GM21723 (cell line): ENCODE data around the gene CWC27.

ENCODE experiments used
- ATAC-seq: cut with Tn5 transposase; IDR thresholded peaks from one replicate; pipeline ENCODE4 v1.9.1; 2021; ENCODE audit warnings: mild to moderate bottlenecking, moderate library complexity; ENCODE audit not compliant: unreplicated experiment

Gene CWC27

DNA sequence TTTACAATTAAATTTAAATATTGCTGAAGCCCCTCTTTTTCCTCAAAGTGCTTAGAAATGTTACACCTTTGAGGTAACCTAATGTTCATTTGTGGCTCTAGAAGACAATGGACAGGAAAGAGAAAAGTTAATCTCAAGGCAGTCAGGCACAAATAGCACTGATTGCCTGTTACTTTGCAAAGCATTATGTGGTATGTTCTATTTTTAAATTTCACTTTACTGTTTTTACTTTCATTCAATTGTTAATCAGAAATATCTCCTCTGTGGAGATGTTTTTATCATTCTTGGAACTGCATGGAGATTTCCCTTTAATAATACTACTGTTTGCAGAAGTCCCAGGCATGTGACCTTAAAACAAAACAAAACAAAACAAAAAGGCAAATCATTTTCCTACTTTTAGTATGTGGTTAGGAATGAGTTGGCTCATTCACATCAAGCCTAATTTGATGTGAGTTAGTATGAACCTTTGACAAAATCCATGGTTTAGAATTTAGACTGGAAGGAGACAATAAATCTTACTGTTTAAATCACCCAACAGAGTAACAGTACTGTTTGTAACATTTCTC is 67.5 kb downstream of the CWC27 start:
- no peak for ATAC-seq

DNA sequence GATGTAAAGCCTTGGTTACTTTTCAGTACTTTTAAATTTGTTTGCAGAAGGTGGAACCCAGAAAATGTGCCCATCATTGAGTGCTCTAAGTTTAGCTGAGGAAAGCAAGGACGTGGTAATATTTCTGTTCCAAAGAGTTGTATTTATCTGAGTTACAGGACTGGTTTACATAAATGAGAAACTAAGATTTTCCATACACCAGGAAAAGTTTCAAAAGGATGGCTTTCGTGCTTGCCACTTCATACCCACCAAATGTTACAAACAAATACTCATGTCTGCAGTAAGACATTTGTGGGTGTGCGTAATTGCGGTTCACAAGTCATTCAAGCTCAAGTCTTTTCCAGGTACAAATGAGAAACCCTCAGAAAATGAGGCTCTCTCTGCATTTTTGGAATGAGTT is 68.1 kb downstream of the CWC27 start:
- ATAC-seq = no peak

DNA sequence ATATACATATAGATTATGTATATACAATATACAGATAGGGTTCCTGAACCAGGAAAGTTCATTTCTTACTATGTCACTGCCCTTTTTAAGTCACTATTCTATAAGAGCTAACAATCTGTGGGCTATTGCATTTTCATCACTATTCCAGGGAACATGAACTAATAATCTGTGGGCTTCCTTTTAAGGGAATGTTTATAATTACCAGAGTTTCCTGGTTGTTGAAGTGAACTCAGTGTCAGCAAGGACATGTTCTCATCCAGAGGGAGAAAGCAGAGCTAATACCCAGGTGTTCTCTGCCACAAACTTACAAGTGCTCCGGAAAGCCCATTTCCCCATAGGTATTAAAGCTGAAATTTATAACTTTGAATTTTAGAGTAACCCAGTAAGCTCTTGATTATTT is 69.6 kb downstream of the CWC27 start:
- no peak for ATAC-seq

DNA sequence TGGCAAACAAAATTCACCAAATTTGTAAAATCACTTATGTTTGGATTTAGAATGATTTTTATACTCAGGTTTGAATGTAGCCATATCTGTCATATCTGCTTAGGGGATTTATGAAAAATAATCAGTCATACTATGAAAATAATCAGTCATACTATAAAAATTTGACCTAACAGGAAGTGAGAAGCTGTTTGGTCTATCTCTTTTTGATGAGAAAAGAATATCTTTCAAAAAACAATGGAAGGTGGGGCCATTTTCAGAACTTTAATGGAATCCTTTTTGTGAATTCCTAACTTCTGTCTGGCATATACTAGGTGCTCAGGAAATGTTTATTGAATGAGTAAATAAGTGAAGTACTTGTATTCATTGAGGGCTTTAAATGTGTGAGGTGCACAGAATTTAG is 70.1 kb downstream of the CWC27 start:
- ATAC-seq = no peak

GRCh38 chr5:64839936-64840335 is 71.2 kb downstream of the CWC27 start:
- no peak for ATAC-seq

- no peak for ATAC-seq
These were observed 72.2 kb downstream of the CWC27 start for GRCh38 chr5:64840958-64841357.

DNA sequence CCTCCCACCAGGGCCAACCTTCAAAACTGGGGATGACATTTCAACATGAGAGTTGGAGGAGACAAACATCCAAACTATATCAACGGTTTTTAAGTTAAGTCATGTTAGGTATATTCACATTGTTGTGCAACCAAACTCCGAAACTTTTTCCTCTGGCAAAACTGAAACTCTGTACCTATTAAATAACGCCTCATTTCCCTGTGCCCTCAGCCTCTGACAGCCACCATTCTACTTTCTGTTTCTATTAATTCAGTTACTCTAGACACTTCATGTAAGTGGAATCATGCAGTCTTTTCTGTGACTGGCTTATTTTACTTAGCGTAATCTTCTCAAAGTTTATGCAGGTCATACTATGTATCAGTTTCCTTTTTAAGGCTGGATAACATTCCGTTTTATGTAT is 85.0 kb downstream of the CWC27 start:
- ATAC-seq = no peak

DNA sequence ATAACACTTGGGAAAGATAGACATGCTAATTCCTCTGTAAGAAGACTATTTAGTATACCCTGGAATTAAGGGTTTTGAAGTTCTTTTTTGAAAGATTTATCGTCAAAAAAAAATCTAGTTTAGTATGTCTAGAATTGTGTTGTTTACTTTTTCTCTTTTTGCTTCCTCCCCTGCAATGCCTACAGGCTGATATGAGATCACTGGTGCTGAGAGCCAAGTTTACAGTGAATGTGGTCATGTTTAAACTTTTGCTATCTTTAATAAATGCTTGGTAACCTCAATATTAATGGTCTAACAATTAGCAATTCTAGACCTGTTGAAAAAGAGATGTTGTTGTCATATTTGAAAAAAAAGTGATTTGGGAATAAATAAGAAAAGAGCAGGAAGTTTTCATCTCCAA is 86.1 kb downstream of the CWC27 start:
- no peak for ATAC-seq

DNA sequence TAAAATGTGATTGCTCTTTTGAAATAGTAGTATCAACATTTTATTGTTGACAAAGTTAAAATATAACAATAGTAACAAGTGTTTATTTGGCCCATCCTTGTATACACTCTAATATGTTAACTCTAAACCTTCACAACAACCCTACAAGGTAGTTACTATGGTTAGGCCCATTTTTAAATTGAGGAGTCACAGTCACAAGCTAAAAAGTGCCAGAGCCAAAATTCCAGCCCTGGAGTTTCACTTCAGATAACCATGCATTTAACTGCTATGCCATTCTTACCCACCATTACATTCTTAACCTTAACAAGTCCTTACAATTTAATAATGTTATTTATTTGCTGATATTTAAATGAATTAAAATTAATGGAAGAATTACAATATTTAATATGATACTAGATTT is 91.2 kb downstream of the CWC27 start:
- ATAC-seq = no peak

DNA sequence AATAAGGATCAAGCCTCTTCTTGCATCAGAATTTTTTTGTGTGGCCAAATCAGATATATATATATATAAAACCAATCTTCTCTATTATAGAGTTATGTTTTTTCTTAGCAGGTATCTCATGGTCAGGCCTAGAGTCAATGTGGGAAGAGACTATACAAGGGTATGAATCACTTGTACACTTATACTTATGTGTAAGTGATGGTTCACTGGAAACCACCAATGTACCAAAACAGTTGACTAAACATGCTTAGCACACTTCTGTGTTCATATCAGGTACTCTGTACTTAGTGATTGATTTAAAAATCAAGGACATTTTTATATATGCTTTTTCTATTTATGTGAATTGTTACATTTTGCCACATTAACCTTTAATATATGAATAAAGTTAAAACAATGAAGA is 92.6 kb downstream of the CWC27 start:
- no peak for ATAC-seq

GRCh38 chr5:64864171-64864570 is 95.4 kb downstream of the CWC27 start:
- ATAC-seq = no peak

DNA sequence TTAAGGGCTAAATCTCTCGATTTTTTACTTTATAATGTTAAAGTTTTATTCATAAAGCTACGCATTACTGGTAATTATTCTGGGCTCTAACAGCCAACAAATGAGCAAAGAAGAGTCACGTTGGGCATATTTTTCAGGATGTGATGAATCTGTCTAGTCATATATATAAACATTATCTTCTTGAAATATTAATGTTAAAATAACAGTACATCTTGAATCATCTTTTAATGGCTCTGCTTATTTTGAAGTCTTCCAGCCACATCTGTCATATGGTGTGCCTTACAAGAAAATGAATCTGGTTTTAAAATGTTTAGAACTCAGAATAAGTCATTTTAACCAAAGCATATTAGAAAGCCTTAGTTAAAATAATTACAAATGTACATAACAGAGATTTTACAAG is 96.9 kb downstream of the CWC27 start:
- no peak for ATAC-seq

DNA sequence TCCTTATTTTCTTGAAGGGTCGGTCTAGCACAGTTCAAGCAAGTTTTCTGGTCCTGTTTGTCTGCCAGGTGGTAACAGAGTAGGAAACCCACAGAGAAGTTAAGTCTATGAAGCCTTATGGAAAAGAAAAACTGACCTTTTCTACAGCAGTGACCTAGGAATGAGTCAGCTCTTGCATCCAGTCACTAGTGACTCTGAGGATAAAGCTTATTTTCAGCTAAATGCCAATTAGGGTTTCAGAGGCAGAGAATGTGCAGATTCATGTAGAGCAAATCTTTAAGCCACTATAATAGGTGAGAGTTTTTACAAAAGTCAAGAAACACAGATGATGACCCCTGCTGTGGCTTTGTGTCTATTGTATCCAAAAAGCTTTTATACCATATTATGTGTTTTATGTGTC is 100.7 kb downstream of the CWC27 start:
- ATAC-seq = no peak

DNA sequence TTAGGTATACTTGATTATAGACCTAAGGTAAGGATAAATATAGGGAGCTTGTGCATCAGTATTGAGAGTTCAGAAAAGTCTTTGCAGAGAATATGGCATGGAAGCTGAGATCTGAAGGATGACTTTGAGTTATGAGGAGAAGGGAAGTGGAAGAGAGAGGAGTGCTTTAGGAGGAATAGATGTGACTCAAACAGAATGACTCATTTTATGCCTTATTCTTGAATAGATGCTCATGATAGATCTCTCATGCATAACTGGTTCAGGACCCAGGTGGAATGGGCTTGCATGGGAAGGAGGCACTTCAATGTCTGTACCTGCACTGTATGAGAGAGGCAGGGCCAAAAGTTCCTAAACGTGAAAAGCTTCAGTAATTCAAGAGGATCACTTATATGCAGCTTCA is 103.3 kb downstream of the CWC27 start:
- ATAC-seq = no peak

DNA sequence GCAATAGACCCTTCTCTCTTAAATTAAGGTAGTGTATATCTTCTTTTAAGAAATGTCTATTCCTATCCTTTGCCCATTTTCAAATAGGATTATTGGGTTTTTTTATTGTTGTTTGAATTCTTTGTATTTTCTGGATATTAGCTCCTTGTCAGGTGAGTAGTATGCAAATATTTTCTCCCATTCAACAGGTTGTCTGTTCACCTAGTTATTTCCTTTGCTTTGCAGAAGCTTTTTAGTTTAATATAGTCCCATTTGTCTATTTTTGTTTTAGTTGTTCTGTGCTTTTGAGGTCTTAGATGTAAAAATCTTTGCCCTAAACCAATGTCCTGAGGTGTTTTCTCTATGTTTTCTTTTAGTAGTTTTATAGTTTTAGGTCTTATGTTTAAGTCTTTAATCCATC is 104.7 kb downstream of the CWC27 start:
- ATAC-seq = no peak

DNA sequence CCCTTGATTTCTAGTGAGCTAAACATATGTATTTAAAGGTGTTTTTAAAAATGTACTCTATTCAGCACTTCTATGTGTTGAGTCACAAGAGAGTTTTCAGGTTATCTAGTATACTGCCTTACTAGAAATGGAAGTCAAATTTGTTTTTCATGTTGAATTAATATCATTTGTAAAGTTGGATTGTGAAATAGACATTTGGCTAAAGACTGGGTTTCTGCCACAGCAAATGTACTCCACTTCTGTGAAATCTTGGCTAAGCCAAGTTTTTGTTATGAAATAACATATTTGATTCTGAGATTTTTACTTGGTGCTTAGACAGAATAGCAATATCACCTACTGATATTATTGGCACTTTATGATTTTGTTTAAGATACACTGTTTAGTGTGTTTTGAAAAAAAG is 106.0 kb downstream of the CWC27 start:
- no peak for ATAC-seq

DNA sequence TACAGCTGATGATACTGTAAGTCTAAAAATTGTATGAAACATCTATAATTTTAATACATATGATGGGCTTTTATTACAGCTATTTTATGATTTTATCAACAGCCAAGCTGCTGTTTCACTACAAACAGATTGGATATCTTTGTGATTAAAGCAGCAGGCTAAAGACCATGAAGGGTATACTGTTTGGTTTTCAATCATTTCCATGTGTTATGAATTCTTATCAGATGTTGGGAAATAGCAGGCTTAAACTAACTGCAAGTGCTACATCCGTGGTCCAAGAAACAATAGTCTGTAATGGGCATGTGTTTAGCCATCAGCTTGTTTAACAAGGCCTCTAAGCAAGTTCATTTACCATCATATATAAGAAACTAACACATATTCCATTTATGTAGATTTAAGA is 107.5 kb downstream of the CWC27 start:
- ATAC-seq = no peak

DNA sequence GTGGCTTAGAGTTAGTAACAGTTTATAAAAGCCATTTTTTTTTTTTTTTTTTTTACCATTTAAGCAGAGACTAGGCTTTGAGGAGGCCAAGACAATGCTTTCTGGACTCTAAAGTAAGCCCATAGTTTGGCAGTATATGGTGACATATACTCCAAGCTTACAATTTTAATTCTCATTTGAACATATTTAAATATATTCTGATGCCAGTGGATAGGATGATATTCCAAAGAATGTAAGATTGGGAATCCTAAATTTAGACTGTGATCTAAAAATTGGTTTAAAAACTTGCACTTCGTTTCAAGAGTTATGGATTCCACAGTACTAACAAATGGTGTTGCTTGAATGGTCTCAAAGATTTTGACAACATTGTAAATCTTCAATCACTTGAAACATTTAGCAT is 112.1 kb downstream of the CWC27 start:
- no peak for ATAC-seq

- ATAC-seq = no peak
These were observed 115.2 kb downstream of the CWC27 start for GRCh38 chr5:64883912-64884311.

DNA sequence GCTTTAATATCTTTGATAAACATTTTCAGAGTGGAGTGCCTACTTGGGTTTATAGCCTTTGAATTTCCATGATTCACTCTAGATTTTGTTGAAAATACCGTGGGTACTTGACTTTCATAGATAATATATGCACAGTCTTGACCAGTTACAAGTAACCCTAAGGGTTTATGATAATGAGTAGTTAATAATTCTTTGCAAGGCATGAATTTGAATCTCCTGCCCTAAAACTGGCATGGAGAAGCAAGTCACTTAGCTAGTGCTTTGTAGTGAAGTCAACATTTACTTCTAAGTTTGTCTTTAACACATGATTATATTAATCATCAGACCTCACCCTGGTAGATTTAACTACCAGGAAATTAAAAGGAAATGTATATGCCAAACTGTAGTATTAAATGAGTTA is 115.8 kb downstream of the CWC27 start:
- ATAC-seq = no peak

GRCh38 chr5:64887910-64888309 is 119.2 kb downstream of the CWC27 start:
- ATAC-seq = no peak

GRCh38 chr5:64895748-64896147 is 127.0 kb downstream of the CWC27 start:
- ATAC-seq = no peak

DNA sequence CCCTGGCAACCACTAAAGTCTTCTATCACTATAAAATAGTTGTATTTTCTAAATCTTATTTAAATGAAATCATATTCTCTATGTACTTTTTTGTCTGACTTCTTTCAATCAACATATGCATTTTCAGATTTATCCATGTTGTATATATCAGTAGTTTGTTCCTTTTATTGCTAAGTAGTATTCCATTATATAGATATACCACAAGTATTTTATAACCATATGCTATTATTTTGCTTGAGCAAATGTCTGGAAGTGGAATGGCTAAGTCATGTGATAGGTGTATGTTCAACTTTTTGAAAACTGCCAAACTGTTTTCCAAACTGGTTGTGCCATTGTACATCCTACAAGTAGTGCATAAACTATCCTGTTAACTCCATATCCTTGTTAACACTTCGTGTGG is 131.1 kb downstream of the CWC27 start:
- no peak for ATAC-seq

DNA sequence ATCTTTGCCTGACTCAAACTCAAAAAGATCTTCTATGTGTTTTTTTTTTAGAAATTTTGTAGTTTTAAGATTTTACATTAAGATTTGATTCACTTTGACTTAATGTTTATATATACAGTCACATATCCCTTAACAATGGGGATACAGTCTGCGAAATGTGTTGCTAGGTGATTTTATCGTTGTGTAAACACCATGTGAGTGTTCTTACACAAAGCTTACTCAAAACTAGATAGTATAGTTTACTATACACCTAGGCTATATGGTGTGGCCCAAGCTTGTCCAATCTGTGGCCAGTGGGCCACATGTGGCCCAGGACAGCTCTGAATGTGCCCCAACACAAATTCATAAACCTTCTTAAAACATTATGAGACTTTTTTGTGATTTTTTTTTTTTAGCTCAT is 131.9 kb downstream of the CWC27 start:
- no peak for ATAC-seq
